ENCODE data around the gene VWA5B2. TPM values are rescaled to one million over a fixed set of nuclear protein-coding genes. Genes with fewer than 3 reads are reported as not detected.

Gene VWA5B2
- polyA plus RNA-seq, 2 donors: 0.02 to 0.04 TPM

GRCh38 chr3:184239708-184240107, 10.3 kb downstream of the VWA5B2 start:
- no peaks in the 10 kb centered on the region for H3K27me3 ChIP-seq (ENCODE audit: control insufficient read depth in 1 of 2, insufficient read depth in 2 of 2, low read length in 2 of 2)
- no peak overlapping the region for H3K4me3 ChIP-seq (ENCODE audit: low read depth in 1 of 2, low read length in 2 of 2)
- no peak overlapping the region for H3K27ac ChIP-seq (ENCODE audit: low read depth in 2 of 2, low read length in 1 of 2)
- H3K9me3 ChIP-seq (ENCODE audit: control insufficient read depth in 2 of 2, insufficient read depth in 1 of 2, low read depth in 1 of 2, low read length in 1 of 2): no peaks in the 10 kb centered on the region
- peaks cover 5 to 19% of the 10 kb centered on the region in 2 donors for H3K36me3 ChIP-seq (ENCODE audit: control insufficient read depth in 2 of 2, insufficient read depth in 2 of 2, low read length in 1 of 2)
- WGBS, 2 donors: 82% methylated on average over 7 of the region's 7 CpGs
- peaks cover 4 to 10% of the 10 kb centered on the region in 2 donors for H3K4me1 ChIP-seq (ENCODE audit: control insufficient read depth in 2 of 2, insufficient read depth in 2 of 2, low read length in 1 of 2)

DNA sequence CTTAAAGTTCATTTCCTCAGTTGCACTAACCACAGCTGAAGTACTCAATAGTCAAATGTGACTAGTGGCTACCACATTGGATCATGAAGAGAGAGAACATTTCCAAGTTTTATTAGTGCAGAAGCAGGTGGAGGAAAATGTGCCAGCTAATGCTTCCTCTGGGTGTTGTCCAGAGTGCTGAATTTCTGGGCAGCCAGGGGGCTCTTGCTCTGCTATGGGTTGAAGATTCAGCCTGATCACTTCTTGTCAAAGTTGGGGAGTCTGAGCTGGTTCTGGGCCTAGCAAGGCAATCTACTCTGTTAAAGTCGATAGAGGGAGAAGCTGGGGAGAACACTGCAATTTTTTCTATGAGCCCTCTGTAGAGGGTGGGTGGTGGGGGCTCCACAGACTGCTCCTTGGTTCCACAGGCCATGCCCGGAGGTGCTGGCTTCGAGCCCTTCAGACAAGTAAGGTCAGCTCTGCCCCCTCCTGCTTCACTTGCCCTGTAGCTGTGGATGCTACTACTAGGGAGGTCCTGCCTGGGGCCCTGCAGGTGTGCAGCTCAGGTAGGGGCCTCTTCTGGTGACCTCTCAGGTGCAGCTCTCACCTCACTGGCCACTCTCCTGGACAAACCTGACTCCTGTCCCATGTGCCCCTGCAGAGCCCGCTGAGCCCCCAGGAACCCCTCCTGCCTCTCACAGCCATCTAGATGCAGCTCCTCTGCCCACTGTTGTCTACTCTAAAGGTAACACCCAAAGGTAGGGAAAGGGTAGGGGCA, 11.2 kb downstream of the VWA5B2 start:
- 69 to 76% methylated on average over 4 of the region's 4 CpGs for WGBS, 2 donors
- Histone ChIP-seq H3K27ac (ENCODE audit: low read depth in 2 of 2, low read length in 1 of 2) (no peak overlapping the region), H3K4me1 (ENCODE audit: control insufficient read depth in 2 of 2, insufficient read depth in 2 of 2, low read length in 1 of 2) (peaks cover 4 to 10% of the 10 kb centered on the region in 2 donors), H3K4me3 (ENCODE audit: low read depth in 1 of 2, low read length in 2 of 2) (no peak overlapping the region), H3K36me3 (ENCODE audit: control insufficient read depth in 2 of 2, insufficient read depth in 2 of 2, low read length in 1 of 2) (peaks cover 9 to 28% of the 10 kb centered on the region in 2 donors), H3K9me3 (ENCODE audit: control insufficient read depth in 2 of 2, insufficient read depth in 1 of 2, low read depth in 1 of 2, low read length in 1 of 2) (no peaks in the 10 kb centered on the region), H3K27me3 (ENCODE audit: control insufficient read depth in 1 of 2, insufficient read depth in 2 of 2, low read length in 2 of 2) (no peaks in the 10 kb centered on the region)

GRCh38 chr3:184241141-184241446, 11.7 kb downstream of the VWA5B2 start:
- 28 to 32% methylated on average over 17 of the region's 17 CpGs for WGBS, 2 donors
- Histone ChIP-seq H3K27me3 (ENCODE audit: control insufficient read depth in 1 of 2, insufficient read depth in 2 of 2, low read length in 2 of 2) (no peaks in the 10 kb centered on the region), H3K4me3 (ENCODE audit: low read depth in 1 of 2, low read length in 2 of 2) (no peak overlapping the region), H3K27ac (ENCODE audit: low read depth in 2 of 2, low read length in 1 of 2) (no peak overlapping the region), H3K4me1 (ENCODE audit: control insufficient read depth in 2 of 2, insufficient read depth in 2 of 2, low read length in 1 of 2) (peaks cover 4 to 10% of the 10 kb centered on the region in 2 donors), H3K36me3 (ENCODE audit: control insufficient read depth in 2 of 2, insufficient read depth in 2 of 2, low read length in 1 of 2) (peaks cover 9 to 29% of the 10 kb centered on the region in 2 donors), H3K9me3 (ENCODE audit: control insufficient read depth in 2 of 2, insufficient read depth in 1 of 2, low read depth in 1 of 2, low read length in 1 of 2) (no peaks in the 10 kb centered on the region)

DNA sequence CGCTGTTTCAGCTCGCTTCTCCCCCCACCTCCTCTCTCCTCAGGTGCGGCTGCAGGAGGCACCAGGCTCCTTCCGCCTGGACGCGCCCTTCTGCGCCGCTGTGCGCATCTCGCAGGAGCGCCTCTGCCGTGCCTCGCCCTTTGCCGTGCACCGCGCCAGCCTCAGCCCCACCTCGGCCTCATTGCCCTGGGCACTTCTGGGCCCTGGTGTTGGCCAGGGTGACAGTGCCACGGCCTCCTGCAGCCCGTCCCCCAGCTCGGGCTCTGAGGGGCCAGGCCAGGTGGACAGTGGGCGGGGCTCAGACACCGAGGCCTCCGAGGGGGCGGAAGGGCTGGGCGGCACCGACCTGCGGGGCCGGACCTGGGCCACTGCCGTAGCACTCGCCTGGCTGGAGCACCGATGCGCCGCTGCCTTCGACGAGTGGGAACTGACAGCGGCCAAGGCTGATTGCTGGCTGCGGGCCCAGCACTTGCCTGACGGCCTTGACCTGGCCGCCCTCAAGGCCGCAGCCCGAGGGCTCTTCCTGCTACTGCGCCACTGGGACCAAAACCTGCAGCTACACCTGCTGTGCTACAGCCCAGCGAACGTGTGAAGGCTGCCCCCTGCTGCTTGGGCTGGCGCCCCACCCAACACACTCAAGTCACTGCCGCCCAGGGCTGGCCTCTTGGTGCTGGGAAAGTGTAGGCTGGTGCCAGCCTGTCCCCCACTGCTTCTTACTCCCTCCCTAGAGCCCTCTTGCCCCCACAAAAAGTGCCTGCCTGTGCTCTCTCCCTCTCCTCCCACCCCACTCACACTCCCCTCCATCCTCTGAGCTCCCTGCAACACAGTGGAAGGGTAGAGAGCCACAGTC, 12.3 kb downstream of the VWA5B2 start:
- peak overlapping the region; percentile 12 to 21 for H3K27ac ChIP-seq (ENCODE audit: low read depth in 2 of 2, low read length in 1 of 2)
- WGBS, 2 donors: 20 to 27% methylated on average over 45 to 46 of the region's 46 CpGs
- peak overlapping the region in 1 of 2 donors; percentile 21 for H3K4me3 ChIP-seq (ENCODE audit: low read depth in 1 of 2, low read length in 2 of 2)
- no peaks in the 10 kb centered on the region for H3K27me3 ChIP-seq (ENCODE audit: control insufficient read depth in 1 of 2, insufficient read depth in 2 of 2, low read length in 2 of 2)
- H3K4me1 ChIP-seq (ENCODE audit: control insufficient read depth in 2 of 2, insufficient read depth in 2 of 2, low read length in 1 of 2): peaks cover 4 to 10% of the 10 kb centered on the region in 2 donors
- H3K36me3 ChIP-seq (ENCODE audit: control insufficient read depth in 2 of 2, insufficient read depth in 2 of 2, low read length in 1 of 2): peaks cover 9 to 29% of the 10 kb centered on the region in 2 donors
- H3K9me3 ChIP-seq (ENCODE audit: control insufficient read depth in 2 of 2, insufficient read depth in 1 of 2, low read depth in 1 of 2, low read length in 1 of 2): no peaks in the 10 kb centered on the region

DNA sequence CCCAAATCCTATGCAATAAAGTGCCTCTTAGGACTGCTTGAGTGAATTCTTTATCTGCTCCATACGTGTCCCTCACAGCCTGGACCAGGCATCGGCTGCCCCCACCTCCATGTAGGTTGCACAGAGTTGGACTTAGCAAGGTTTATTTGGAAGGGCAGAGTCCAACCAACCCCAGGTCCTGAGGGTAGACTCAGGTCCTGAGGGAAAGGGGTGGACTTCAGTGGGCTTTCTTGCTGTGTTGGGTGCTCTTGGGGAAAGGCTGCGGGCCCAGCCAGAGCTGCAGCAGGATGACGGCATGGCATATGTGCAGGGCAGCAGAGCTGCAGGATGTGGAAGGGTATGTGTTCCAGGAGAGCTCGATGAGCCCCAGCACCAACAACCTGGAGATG, 12.9 kb downstream of the VWA5B2 start:
- no peaks in the 10 kb centered on the region for H3K9me3 ChIP-seq (ENCODE audit: control insufficient read depth in 2 of 2, insufficient read depth in 1 of 2, low read depth in 1 of 2, low read length in 1 of 2)
- WGBS, 2 donors: 76 to 82% methylated on average over 5 of the region's 5 CpGs
- no peak overlapping the region for H3K27ac ChIP-seq (ENCODE audit: low read depth in 2 of 2, low read length in 1 of 2)
- peaks cover 4 to 10% of the 10 kb centered on the region in 2 donors for H3K4me1 ChIP-seq (ENCODE audit: control insufficient read depth in 2 of 2, insufficient read depth in 2 of 2, low read length in 1 of 2)
- H3K36me3 ChIP-seq (ENCODE audit: control insufficient read depth in 2 of 2, insufficient read depth in 2 of 2, low read length in 1 of 2): peaks cover 9 to 29% of the 10 kb centered on the region in 2 donors
- H3K27me3 ChIP-seq (ENCODE audit: control insufficient read depth in 1 of 2, insufficient read depth in 2 of 2, low read length in 2 of 2): no peaks in the 10 kb centered on the region
- no peak overlapping the region for H3K4me3 ChIP-seq (ENCODE audit: low read depth in 1 of 2, low read length in 2 of 2)

GRCh38 chr3:184248454-184249411, 19.3 kb downstream of the VWA5B2 start, which contains the start of gene ALG3:
Gene ALG3 (minus strand): TSS chr3:184248962. CDS start chr3:184248940, 22 bp downstream.
- H3K27ac ChIP-seq (ENCODE audit: low read depth in 2 of 2, low read length in 1 of 2): peak within 1 kb of the TSS; percentile 81 to 88
- peaks cover 6 to 15% of the 10 kb centered on the region in 2 donors for H3K36me3 ChIP-seq (ENCODE audit: control insufficient read depth in 2 of 2, insufficient read depth in 2 of 2, low read length in 1 of 2)
- H3K27me3 ChIP-seq (ENCODE audit: control insufficient read depth in 1 of 2, insufficient read depth in 2 of 2, low read length in 2 of 2): no peaks in the 10 kb centered on the region
- no peaks in the 10 kb centered on the region for H3K4me1 ChIP-seq (ENCODE audit: control insufficient read depth in 2 of 2, insufficient read depth in 2 of 2, low read length in 1 of 2)
- 0% methylated on average over 47 to 49 of the region's 49 CpGs for WGBS, 2 donors
- peak within 1 kb of the TSS; percentile 80 to 93 for H3K4me3 ChIP-seq (ENCODE audit: low read depth in 1 of 2, low read length in 2 of 2)
- H3K9me3 ChIP-seq (ENCODE audit: control insufficient read depth in 2 of 2, insufficient read depth in 1 of 2, low read depth in 1 of 2, low read length in 1 of 2): no peaks in the 10 kb centered on the region

DNA sequence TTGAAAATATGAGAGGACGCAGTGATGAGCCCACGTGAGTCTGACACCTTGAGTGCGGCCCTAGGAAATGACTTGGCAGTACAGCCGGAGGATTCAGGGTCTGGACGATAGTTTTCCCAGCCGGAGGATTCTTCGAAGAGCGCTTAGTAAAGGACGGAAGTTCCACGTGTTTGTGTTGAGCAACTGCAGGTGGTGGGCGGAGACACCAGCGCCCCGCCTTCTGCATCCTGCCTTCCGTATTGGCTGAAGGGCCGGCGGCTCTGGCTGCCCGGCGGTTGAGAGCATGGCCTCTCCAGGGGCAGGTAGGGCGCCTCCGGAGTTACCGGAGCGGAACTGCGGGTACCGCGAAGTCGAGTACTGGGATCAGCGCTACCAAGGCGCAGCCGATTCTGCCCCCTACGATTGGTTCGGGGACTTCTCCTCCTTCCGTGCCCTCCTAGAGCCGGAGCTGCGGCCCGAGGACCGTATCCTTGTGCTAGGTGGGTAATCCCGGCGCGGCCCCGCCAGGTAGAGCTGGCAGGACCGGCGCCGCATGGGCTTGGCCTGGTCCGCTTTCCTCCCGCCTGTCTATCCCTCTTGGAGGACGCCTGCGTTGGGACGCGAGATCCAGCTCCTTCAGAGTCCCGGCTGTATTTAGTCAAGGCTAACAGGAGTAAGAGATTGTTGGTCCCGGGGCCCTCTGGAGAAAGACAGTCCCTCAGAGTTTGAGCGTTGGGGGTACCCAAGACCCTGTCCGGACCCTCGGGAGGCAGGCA, 20.2 kb downstream of the VWA5B2 start, which contains the start of gene EEF1AKMT4:
Gene EEF1AKMT4, plus strand, starts transcription at position 261 of the 755 bp plus-strand sequence. Its CDS starts 23 bp downstream, at position 284.
- WGBS, 2 donors: 0 to 1% methylated on average over 54 of the region's 54 CpGs
- H3K4me3 ChIP-seq (ENCODE audit: low read depth in 1 of 2, low read length in 2 of 2): peak within 1 kb of the TSS; percentile 80 to 93
- peaks cover 5 to 11% of the 10 kb centered on the region in 2 donors for H3K36me3 ChIP-seq (ENCODE audit: control insufficient read depth in 2 of 2, insufficient read depth in 2 of 2, low read length in 1 of 2)
- no peaks in the 10 kb centered on the region for H3K27me3 ChIP-seq (ENCODE audit: control insufficient read depth in 1 of 2, insufficient read depth in 2 of 2, low read length in 2 of 2)
- H3K4me1 ChIP-seq (ENCODE audit: control insufficient read depth in 2 of 2, insufficient read depth in 2 of 2, low read length in 1 of 2): no peaks in the 10 kb centered on the region
- peak within 1 kb of the TSS; percentile 81 to 88 for H3K27ac ChIP-seq (ENCODE audit: low read depth in 2 of 2, low read length in 1 of 2)
- H3K9me3 ChIP-seq (ENCODE audit: control insufficient read depth in 2 of 2, insufficient read depth in 1 of 2, low read depth in 1 of 2, low read length in 1 of 2): no peaks in the 10 kb centered on the region

DNA sequence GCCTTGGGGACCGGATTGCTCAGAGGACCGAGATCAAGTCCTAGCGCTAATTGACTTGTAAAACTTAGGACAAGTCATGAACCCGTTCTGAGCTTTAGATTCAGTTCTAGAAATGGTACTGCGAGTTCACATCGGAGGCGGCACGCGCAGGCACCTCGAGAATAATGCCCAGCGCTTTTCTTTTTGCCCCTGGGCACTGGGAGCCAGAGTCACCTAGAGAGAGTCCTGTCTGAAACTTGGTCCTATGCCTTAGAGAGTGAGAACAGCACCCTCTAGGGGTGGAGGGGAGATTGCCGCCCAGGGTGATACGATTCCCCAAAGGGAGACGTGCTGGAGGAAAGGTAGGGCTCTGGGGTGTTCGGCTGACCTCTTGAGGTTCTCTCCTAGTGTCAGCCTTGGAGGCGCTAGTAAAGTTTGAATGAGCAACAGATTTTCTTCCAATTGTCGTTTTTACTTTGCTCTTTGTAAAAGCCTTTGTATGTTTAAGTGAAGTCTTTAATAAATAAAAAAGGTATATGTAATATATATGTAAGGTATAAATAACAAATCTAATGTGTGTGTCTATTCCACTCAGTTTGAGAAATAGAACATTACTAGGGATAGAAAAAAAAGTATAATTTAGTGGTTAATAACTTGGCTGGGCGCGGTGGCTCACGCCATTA, 20.9 kb downstream of the VWA5B2 start:
- WGBS, 2 donors: 11 to 12% methylated on average over 20 of the region's 20 CpGs
- peak overlapping the region; percentile 62 to 80 for H3K4me3 ChIP-seq (ENCODE audit: low read depth in 1 of 2, low read length in 2 of 2)
- no peaks in the 10 kb centered on the region for H3K9me3 ChIP-seq (ENCODE audit: control insufficient read depth in 2 of 2, insufficient read depth in 1 of 2, low read depth in 1 of 2, low read length in 1 of 2)
- H3K4me1 ChIP-seq (ENCODE audit: control insufficient read depth in 2 of 2, insufficient read depth in 2 of 2, low read length in 1 of 2): no peaks in the 10 kb centered on the region
- H3K36me3 ChIP-seq (ENCODE audit: control insufficient read depth in 2 of 2, insufficient read depth in 2 of 2, low read length in 1 of 2): peaks cover 0 to 4% of the 10 kb centered on the region in 2 donors
- H3K27ac ChIP-seq (ENCODE audit: low read depth in 2 of 2, low read length in 1 of 2): peak overlapping the region; percentile 55 to 76
- no peaks in the 10 kb centered on the region for H3K27me3 ChIP-seq (ENCODE audit: control insufficient read depth in 1 of 2, insufficient read depth in 2 of 2, low read length in 2 of 2)

Measured in esophagus (tissue), 2 donors.